Retinal pigment epithelial cell (primary cell): ENCODE data around the gene KLHL11.

Source experiments
- DNase-seq: peaks from one replicate; pipeline ENCODE4 v3.0.0-alpha.2; 2010; ENCODE audit warnings: low read depth
- H3K4me3 ChIP-seq: 2 replicates; pipeline ENCODE4 v1.5.1; 2011; ENCODE audit warnings: mild to moderate bottlenecking, low read length, control low read depth, moderate library complexity
- CTCF ChIP-seq: conservative IDR thresholded peaks from 2 replicates; pipeline ENCODE4 v1.5.1; 2011; ENCODE audit warnings: low read depth, low read length, control low read depth, inconsistent platforms

The KLHL11 gene

DNA sequence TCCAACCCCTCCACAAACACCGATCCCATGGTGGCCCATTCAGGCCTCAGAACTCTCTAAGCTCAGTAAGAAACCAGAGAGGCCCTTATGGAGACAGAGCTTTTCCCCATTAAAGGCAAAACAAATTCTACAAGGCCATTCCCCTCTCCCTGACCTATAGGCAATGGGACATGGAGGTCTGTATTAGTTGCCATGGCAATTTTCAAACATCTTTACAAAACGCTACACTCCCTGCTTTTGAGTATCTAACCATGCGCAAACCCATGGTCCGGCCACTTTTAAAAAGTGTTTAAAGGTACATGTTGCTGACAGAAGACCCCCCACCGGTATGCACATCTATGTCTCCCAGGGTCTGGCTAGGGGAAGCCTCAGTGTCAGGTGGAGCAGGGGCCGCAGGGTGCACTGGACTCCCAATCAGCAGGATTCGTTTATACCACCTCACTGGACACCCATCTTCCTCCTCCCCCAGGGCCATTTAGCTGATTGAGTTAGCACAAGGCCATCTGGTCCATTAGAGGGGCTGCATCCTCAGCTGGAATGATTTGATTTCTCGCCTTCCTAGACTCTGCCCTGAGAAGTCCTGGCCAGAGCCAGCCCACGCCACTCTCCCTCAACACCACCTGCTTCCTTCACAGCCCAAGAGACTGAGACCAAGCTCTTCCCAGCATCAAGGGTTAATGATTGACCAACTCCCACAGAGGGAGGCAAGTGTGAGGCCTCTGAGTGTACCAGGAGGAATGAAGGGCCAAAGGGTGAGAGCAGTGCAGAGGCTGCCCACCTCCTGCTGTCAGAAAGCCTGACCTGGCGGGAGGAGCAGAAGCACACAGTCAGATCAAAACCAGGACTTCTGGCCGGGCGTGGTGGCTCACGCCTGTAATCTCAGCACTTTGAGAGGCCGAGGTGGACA lies 42.7 kb upstream of the KLHL11 start:
- no peak for TF ChIP-seq CTCF
- DNase-seq = no peak
- no peak overlapping the region for H3K4me3 ChIP-seq

DNA sequence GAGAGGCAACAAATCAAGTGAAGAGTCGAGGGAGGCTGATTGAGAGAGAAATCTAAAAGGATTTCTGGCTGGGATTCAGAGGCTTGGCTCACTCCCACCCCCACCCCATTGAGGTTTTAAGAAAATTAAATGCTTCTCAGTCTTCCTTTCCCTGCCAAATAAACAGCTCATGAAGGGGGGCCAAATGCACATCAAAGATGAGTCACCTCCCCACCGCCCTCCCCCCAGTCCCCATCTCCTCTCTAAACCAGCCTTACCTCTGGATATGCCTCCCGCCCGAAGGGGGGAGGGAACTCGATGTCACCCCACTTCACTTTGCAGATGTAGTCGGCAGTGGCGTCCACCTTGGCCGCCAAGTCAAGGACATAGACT lies 41.9 kb upstream of the KLHL11 start:
- no peak overlapping the region for H3K4me3 ChIP-seq
- no peak for DNase-seq
- TF ChIP-seq CTCF = no peak

DNA sequence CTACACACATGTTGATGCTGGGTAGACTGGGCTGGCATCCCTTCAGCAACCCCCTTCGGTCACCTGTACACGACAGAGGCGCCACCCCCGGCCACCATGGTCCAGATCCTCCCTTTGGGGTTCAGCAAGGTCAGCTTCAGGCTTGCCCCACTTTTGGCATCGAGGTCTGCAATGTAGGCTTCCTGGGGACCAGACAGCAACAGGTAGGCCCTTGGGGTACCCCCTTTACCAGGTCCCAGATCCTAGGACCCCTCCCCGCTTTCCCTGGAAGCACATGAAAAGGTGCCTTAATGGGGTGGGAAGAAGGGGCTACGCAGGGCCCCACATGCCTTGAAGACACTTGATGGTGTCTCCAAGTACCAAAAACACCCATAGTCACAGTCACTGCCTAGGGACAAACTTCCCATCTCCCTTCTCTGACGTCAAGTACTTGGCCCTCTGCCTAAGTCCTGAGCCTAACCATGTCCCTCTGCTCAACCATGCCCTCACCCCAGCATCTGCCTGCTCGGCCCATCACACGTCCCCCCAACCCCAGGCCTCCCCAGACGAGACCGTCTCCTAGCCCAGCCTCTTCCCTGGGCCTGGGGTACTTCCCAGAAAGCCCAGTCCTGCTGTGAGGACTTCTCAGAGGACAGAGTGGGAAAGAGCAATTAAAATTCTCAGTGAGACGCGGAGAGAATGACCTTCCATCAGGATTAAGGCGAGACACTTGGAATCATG lies 41.4 kb upstream of the KLHL11 start:
- TF ChIP-seq CTCF = no peak
- no peak overlapping the region for H3K4me3 ChIP-seq
- DNase-seq = no peak

DNA sequence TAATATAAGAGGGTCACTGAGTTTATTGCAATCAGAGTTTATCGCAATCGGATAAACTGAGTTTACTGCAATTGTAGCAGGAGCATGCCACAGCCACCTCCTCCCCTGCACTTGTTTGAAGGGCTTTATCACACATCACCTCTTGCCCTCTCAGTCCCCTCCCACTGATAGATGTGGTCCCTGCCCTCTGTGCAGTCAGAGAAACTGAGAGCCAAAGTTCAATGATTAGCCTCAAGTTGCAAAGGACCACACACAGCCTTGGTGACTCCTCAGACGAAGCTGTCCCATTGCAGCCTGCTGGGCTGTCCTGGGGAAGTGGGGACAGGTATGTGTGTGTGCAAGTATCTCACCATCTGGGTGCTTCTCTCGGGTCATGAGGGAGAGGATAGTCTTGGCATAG lies 39.9 kb upstream of the KLHL11 start:
- TF ChIP-seq CTCF = no peak
- no peak overlapping the region for H3K4me3 ChIP-seq
- DNase-seq = no peak

- H3K4me3 ChIP-seq = no peak overlapping the region
- TF ChIP-seq CTCF = no peak
- DNase-seq = no peak
These were observed 39.1 kb upstream of the KLHL11 start for GRCh38 chr17:41904242-41904841.

DNA sequence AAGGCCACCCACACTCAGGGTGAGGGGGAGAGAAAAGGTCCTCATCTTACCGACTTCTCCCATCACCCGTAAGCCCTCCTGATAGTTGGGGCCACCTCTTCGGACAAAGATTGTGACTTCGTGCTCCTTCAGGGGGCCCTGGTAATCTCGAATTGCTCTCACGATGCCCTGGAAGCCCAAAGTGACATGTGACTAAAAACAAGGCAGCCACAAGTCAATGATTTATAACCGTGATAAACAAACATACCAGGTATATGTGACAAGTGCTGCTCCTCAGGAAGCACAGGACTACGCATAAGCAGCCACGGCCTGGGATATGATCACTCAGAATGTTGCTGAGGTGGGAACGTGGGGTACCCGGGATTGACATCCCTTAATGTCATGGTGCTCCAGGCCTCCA lies 36.4 kb upstream of the KLHL11 start:
- TF ChIP-seq CTCF = no peak
- no peak for DNase-seq
- H3K4me3 ChIP-seq = no peak overlapping the region
